Keratinocyte (primary cell): ENCODE measurements around the gene SEC14L2.
A peak's percentile ranks its signal among the peaks of the same experiment; 100 is the strongest.

ENCODE experiments used
- EZH2 ChIP-seq: IDR thresholded peaks from one replicate; pipeline ENCODE4 v1.6.1; 2012; ENCODE audit warnings: inconsistent platforms, mild to moderate bottlenecking, low read length, moderate library complexity
- TF ChIP-seq, protein P1 (sequence below), 3 experiments: IDR thresholded peaks in 1 of 3; conservative IDR thresholded peaks in 1 of 3; optimal IDR thresholded peaks in 1 of 3; 2 replicates in 2 of 3; 3 replicates in 1 of 3; pipeline versions ENCODE3 to v1.5.1; 2011; ENCODE audit warnings: low read length in 3 of 3, mild to moderate bottlenecking in 3 of 3, moderate library complexity in 2 of 3, control low read depth in 1 of 3, inconsistent platforms in 1 of 3; ENCODE audit not compliant: insufficient read depth in 2 of 3; ENCODE audit errors: extremely low read depth in 1 of 3

DNA sequence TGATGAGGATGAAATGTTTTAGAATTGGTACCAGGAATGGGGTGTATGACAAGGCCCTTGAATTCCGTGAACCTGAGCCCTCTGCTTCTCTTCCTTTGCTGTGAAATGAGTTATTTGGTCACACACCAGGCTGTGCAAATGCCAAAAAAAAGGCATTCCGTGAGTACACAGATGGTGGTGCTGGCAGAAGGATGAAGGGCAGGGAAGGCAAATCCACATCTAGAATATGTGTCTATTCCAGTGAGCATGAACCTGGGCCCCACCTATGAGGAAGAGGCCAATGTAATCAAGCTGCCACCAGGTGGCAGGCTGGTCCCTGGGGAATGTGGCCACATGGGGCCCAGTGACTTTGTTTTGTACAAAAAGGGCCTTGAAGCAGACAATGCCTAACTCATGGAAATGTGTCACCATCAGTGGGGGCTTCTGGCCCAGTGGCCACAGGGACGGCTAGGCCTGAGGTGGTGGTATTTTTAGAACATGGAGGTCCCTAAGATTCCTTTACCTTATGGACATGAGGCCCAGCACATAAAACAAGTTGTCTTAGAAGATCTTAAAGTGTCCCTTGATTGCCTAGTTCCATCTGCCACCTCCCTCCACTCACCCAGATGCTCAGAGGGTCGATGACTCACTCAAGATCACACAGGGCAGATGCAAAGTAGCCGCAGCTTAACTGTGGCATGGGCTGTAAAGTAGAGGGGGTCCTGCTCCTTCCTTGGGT lies 5.7 kb upstream of the SEC14L2 start:
- TF ChIP-seq, protein P1, sequence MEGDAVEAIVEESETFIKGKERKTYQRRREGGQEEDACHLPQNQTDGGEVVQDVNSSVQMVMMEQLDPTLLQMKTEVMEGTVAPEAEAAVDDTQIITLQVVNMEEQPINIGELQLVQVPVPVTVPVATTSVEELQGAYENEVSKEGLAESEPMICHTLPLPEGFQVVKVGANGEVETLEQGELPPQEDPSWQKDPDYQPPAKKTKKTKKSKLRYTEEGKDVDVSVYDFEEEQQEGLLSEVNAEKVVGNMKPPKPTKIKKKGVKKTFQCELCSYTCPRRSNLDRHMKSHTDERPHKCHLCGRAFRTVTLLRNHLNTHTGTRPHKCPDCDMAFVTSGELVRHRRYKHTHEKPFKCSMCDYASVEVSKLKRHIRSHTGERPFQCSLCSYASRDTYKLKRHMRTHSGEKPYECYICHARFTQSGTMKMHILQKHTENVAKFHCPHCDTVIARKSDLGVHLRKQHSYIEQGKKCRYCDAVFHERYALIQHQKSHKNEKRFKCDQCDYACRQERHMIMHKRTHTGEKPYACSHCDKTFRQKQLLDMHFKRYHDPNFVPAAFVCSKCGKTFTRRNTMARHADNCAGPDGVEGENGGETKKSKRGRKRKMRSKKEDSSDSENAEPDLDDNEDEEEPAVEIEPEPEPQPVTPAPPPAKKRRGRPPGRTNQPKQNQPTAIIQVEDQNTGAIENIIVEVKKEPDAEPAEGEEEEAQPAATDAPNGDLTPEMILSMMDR (optimal IDR thresholded peaks at IDR 0.05 in 1 of 3, IDR thresholded peaks at IDR 0.05 in 1 of 3, conservative IDR thresholded peaks at IDR 0.05 in 1 of 3; ENCODE audit: extremely low read depth in 1 of 3, insufficient read depth in 2 of 3, low read length in 3 of 3) = peak; percentile 84 to 98 (median 90)
- no peak for TF ChIP-seq EZH2
